Activated T-cell treated with anti-CD3 and anti-CD28 coated beads for 1 hour (primary cell): ENCODE data around the gene RBBP8.
"Not testable (repeated sequence)": the region's sequence is repeated elsewhere in the genome, so short reads cannot be mapped to it uniquely, and the experiment has no call there.

Experiments used
- DNase-seq: peaks from one replicate; pipeline ENCODE4 v3.0.0-alpha.2; 2020; ENCODE audit warnings: low read depth

Gene RBBP8

DNA sequence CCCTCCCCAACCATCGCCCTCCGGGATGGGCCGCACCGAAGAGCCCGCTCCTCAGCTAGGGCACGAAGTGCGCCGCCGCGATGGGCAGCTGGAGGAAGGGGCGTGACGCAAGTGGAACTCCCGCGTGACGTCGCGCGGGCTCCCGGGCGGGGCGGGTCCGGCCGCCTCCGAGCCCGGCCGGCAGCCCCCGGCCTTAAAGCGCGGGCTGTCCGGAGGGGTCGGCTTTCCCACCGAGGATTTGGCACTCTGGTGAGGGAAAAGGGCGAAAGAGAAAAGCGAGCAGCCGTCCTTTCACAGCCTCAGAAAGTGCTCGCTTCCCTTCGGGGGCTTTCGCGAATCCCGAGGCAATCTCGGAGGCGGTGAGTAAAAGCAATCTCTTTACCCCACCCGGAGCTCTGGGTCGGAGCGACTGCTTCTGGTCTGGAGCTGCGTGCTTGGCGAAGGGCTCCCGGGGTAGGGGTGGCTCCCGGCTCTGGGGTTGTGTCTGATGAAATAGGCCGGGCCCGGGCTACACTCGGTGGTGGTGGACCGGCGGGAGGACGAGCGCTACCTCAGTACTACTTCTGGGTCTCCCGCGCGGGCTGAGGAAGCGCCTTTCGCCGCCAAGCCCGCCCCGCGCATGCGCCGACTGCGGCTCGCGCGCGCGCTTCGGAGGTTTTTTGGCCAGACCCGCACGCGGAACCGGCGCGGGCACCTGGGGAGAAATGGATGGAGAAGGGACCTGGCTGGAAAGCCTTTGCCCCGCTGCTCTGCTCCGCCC lies at the start of gene RBBP8:
Gene RBBP8 (plus strand): TSS at position 123 of the 760 bp plus-strand sequence. CDS start 3,524 bp downstream, outside the sequence.
- DNase-seq: peak; percentile 77

DNA sequence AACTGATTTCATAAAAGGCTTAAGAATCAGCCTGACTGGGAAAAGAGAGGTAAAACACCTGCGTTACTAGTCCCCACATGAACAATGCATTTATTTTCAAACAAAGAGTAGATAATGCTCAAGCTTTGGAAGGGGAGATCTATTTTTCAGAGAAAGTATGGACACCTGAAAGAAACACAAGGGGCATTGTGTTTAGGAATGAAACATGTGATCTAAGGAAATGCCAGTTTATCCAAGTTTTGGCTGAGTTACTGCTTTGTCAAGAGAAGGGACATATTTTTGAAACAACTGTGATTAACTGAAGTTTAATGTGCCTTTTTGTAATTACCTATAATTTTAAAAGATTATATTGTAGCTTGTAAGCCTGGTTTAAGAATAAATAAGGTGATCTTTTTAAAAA lies 49.3 kb upstream of the RBBP8 start:
- no peak for DNase-seq

DNA sequence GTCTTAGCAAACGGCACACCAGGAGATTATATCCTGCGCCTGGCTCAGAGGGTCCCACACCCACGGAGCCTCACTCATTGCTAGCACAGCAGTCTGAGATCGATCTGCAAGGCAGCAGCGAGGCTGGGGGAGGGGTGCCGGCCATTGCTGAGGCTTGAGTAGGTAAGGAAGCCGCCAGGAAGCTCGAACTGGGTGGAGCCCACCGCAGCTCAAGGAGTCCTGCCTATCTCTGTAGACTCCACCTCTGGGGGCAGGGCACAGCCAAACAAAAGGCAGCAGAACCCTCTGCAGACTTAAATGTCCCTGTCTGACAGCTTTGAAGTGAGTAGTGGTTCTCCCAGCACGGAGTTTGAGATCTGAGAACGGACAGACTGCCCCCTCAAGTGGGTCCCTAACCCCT lies 47.4 kb upstream of the RBBP8 start:
- not testable (repeated sequence) for DNase-seq

DNA sequence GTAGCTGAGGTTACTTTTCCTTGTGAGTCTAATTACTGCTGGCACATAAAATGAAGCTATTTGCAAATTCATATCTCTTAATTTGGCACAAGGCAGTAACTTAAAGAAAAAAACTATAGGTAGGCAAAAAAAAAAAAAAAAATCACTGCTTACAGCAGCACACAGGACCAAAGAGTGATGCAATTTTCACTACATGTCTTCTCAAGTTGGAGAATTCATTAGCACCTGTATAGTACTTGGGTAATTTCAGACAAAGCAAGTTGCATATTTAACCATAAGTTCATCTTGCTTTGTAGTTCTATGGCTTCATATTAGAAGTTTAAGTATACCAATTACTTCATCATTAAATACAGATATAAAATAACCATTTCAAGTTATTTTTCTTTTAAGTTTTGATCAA lies 33.7 kb upstream of the RBBP8 start:
- DNase-seq: no peak

GRCh38 chr18:22900558-22901238 lies 32.4 kb upstream of the RBBP8 start:
- no peak for DNase-seq

GRCh38 chr18:22902093-22902492 lies 31.0 kb upstream of the RBBP8 start:
- no peak for DNase-seq

- DNase-seq: not testable (repeated sequence)
Measured at GRCh38 chr18:22903248-22903647, 29.9 kb upstream of the RBBP8 start.

DNA sequence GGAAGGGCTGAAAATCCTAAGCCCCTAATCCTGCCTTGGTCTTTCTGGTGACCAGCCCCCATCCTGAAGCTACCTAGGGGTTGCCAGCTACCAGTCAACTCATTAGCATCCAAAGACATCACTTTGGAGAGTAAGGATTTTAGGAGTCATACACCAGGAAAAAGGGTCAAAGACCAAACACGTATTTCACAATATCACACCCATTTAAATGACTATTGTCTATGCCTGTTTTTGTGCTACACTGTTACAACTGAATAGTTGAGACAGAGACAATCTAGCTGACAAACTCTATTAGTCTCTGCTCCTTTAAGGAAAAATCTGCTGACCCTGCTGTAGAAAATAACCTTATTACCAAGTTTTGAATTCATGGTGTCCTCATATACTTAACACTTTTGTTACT lies 21.0 kb upstream of the RBBP8 start:
- no peak for DNase-seq

DNA sequence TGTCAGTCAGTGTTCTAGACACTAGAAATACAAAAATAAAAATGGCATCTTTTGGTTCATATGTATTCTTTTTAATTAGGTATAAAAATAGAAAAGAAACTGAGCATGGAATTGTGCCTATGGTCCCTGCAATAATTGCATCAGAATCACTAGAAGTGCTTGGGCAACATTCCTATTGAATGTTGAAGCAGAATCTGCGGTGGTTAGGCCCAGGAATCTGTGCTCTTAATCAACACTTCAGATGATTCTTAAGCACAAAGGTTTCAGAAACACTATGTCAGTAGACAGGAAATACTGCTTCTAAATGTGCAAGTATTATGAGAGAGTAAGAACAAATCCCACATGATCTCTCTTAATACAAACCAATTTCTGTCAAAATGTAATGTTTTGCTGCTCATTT lies 20.3 kb upstream of the RBBP8 start:
- DNase-seq: no peak

DNA sequence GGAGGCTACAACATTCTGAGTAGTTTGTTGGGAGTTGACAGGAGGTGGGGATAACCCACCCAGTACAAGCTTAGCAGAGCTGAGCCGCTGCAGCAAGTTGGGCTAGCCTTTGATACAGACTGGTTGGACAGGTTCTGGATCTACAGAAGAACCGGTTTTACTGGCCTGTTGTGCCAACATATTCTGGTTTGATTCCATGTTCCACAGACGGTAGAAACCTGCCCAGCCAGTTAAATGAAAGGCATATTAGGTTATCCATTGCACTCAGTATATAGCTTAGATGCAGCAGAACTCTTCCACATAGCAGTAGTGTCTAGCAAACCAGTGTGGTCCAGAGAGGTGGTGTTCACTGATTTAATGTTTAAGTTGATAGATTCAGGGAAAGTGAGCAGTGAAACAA lies 19.3 kb upstream of the RBBP8 start:
- DNase-seq: no peak

- DNase-seq: no peak
Measured at GRCh38 chr18:22914633-22915032, 18.5 kb upstream of the RBBP8 start.

DNA sequence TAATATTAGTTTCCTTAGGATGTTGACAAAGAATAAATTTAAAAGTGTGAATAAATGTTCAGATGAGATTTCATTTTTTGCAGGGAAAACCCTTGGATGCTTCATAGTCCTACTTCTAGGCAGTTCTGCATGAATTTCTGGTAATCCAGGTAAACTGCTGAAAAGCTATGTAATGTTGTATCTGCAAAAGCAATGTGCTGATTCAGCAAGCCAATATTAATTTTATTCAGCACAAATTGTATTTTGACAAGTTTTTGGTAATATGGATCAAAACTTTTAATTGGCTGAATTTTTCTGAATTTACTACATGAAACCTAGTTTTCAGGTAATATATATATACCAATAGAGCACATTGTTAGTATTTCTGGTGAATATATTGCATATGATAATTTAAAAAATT lies 17.8 kb upstream of the RBBP8 start:
- no peak for DNase-seq

GRCh38 chr18:22921772-22922171 lies 11.4 kb upstream of the RBBP8 start:
- no peak for DNase-seq

DNA sequence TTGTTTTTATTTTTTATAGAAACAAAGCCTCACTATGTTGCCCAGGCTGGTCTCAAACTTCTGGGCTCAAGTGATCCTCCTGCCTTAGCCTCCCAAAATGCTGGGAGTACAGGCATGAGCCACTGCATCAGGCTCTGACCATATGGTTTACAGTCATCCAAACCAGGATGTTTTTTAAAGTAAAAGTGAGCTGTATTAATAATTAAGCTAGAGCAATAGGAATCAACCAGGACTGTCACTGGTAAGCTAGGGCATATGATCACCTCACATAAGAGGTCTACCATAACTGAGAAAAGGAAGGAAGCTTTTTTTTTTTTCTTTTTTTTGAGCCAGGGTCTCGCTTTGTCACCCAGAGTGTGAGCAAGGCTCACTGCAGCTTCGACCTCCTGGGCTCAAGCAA lies 8.5 kb upstream of the RBBP8 start:
- no peak for DNase-seq

GRCh38 chr18:22926454-22926853 lies 6.7 kb upstream of the RBBP8 start:
- DNase-seq: no peak

DNA sequence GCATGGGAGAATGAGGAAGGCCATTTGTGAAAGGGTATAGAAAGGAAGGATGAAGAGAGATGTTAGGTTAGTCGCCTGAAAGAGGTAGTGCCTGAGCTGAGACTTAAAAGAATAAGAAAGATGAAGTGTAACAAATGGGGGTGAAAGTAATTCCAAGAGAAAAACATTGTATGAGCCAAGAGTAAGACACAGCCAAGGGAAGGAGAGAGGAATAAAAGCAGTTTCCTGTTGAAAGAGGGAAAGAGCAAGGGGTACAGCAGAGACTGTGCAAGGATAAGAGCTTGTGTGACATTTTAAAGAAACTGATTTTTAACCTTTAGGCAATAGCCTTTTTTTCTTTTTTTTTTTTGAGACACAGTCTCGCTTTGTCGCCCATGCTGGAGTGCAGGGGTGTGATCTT lies 4.8 kb upstream of the RBBP8 start:
- DNase-seq: no peak

- DNase-seq: peak; percentile 79
Measured at GRCh38 chr18:22930089-22930713, 2.9 kb upstream of the RBBP8 start.

- DNase-seq: no peak
Measured at GRCh38 chr18:22932885-22933205, 283 bp upstream of the RBBP8 start.

DNA sequence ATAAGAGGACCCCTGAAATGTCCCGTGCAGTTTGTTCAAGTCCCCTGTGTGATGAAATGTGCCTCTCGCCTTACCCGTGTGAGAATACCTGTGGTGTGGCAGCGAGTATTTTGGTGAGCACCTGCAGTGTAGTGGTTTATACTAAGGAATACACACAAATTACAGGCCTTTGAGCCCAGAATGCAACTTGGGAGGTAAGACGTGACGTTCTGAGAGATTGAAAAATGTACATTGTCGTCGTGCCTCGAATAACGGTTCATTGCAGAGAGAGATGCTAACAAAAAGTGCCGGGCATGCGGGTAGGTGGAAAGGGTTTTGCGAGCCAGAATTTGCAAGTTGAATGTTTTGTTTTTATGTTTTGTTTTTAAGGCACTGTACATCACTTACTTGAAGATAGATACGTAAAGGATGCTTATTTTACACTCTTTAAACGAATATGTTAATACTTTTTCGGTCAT lies 867 bp downstream of the RBBP8 start:
- no peak for DNase-seq

DNA sequence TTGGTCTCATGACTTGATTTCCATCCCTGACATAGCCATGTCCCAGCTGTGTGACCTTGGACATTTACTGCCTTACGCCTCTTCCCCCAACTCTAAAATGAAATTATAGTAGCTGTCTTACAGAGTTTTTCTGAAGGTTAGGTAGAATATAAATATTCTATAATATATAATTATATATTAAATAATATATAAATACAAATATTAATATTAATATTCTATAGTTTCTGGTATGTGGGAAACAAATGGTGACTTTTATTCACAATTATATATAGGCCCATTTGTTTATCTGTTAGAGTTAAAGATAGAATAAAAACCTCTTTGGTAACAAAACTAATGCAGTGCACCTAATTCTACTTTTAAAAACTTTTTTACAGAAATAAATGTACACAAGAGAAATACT lies 1.7 kb downstream of the RBBP8 start:
- DNase-seq: no peak

- no peak for DNase-seq
Measured at GRCh38 chr18:22935431-22935830, 2.3 kb downstream of the RBBP8 start.

GRCh38 chr18:22936515-22936914 lies 3.4 kb downstream of the RBBP8 start:
- DNase-seq: no peak

DNA sequence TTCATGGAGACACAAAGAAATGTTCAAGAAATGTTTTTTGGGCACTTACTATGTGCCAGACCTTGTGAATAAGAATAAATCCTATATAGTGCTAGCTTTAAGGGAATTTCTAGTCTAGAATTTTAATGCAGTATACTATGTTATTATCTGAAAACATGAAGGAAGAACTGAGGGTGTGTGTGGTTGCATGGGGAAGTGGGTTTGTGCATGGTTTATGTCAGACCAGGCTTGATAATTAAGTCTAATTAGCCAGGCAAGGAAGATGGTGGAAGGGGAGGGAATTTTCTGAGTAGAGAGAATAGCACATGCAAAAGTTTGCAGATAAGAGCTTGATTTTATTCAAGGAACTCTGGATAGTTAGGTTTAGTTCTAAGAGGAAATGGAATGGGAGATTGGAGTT lies 6.5 kb downstream of the RBBP8 start:
- no peak for DNase-seq
